Measurements from ENCODE around the gene IGF2. TPM values are rescaled to one million over a fixed set of nuclear protein-coding genes. Genes with fewer than 3 reads are reported as not detected.

IGF2 gene
- total RNA-seq, 2 experiments from 2014 or later = not detected

DNA sequence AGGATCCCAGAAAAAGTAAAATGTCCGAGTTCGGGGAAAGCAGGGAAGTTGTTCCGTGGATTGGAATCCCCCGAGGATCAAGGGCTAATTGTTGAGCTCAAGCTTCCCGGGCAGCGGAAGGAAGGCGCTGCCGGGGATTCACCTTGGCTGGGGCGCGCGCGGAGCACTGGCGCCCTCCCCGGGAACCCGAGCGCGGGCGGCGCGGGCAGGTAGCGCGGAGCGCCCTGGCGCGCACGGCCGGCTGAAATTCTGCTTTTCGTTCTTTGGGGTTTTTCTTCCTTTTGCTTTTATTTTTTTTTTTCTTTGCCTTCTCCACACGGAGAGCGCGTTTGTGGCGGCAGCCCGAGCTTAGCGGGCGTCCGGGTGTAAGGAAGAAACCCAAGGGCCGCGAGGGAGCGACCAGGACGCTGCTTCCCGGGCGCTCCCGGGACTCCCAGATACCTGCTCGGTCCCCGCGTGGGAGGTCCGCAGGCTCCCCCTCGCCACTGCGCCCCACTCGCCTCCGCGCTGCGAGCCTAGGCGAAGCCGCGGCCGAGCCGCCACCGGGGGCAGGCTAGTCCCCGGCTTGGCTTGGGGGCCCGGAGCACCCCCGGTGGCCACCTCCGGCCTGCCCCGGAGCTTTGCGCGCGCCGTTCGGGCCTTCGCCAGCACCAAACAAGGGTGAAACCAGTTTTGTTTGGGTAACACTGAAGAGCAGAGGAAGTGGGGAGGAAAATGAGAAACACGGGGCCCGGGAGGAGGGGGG is 4.8 kb upstream of the IGF2 start:
- ChIA-PET CTCF (interaction anchor here (1.2 kb wide), 1 partner anchor 450 kb away, joined by 6 read pairs; no protein-coding TSS in a partner anchor), POLR2A (no interaction called here)
- no peaks in the 10 kb centered on the region for H3K9me3 Mint-ChIP-seq
- H3K27me3 ChIP-seq (ENCODE audit: control insufficient read depth in 1 of 2, insufficient read depth in 2 of 2, low read length in 2 of 2) = peaks cover 64 to 91% of the 10 kb centered on the region in 2 experiments
- peak in 1 of 14 experiments; percentile 37 for DNase-seq
- peaks cover 71% of the 10 kb centered on the region for H3K27me3 Mint-ChIP-seq
- H3K27ac ChIP-seq (ENCODE audit: low read depth in 1 of 2, low read length in 2 of 2) = no peak overlapping the region
- peaks cover 14% of the 10 kb centered on the region for H3K4me1 Mint-ChIP-seq (ENCODE audit: low read depth)
- no peak overlapping the region for H3K4me3 Mint-ChIP-seq
- ATAC-seq (ENCODE audit: poor library complexity) = no peak
- intact Hi-C loops (cut with DNase I, micrococcal nuclease) = no loop called here
- peaks cover 15% of the 10 kb centered on the region for H3K4me1 ChIP-seq (ENCODE audit: insufficient read depth, low read length)
- H3K9me3 ChIP-seq (ENCODE audit: control insufficient read depth in 1 of 2, insufficient read depth in 1 of 2, low read length in 2 of 2) = peaks cover 0 to 25% of the 10 kb centered on the region in 2 experiments
- H3K4me3 ChIP-seq (ENCODE audit: low read length) = no peak overlapping the region
- H3K36me3 Mint-ChIP-seq (ENCODE audit: low read depth) = no peaks in the 10 kb centered on the region
- no peaks in the 10 kb centered on the region for H3K36me3 ChIP-seq (ENCODE audit: insufficient read depth, low read length)
- TF ChIP-seq, protein P1, sequence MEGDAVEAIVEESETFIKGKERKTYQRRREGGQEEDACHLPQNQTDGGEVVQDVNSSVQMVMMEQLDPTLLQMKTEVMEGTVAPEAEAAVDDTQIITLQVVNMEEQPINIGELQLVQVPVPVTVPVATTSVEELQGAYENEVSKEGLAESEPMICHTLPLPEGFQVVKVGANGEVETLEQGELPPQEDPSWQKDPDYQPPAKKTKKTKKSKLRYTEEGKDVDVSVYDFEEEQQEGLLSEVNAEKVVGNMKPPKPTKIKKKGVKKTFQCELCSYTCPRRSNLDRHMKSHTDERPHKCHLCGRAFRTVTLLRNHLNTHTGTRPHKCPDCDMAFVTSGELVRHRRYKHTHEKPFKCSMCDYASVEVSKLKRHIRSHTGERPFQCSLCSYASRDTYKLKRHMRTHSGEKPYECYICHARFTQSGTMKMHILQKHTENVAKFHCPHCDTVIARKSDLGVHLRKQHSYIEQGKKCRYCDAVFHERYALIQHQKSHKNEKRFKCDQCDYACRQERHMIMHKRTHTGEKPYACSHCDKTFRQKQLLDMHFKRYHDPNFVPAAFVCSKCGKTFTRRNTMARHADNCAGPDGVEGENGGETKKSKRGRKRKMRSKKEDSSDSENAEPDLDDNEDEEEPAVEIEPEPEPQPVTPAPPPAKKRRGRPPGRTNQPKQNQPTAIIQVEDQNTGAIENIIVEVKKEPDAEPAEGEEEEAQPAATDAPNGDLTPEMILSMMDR (IDR thresholded peaks at IDR 0.05) = no peak
- H3K27ac Mint-ChIP-seq = no peak overlapping the region

DNA sequence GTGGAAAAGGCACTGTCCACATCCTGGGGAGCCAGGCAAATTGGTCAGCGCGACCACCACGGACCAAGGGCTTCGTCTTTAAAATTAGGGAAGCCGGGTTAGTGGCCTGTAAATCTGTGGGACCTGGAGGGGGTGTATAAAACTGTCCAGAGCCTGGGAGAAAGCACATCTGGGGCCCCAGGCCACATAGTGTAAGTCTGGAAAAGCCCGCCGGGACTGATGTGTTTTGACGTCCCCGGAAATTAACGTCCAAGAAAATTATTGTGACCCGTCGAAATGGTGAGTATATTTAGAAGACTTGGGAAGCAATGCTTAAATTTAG is 4.2 kb upstream of the IGF2 start:
- H3K27ac Mint-ChIP-seq = no peak overlapping the region
- Histone ChIP-seq H3K27me3 (ENCODE audit: control insufficient read depth in 1 of 2, insufficient read depth in 2 of 2, low read length in 2 of 2) (peaks cover 58 to 86% of the 10 kb centered on the region in 2 experiments), H3K36me3 (ENCODE audit: insufficient read depth, low read length) (no peaks in the 10 kb centered on the region), H3K27ac (ENCODE audit: low read depth in 1 of 2, low read length in 2 of 2) (no peak overlapping the region), H3K9me3 (ENCODE audit: control insufficient read depth in 1 of 2, insufficient read depth in 1 of 2, low read length in 2 of 2) (peaks cover 0 to 25% of the 10 kb centered on the region in 2 experiments), H3K4me3 (ENCODE audit: low read length) (no peak overlapping the region), H3K4me1 (ENCODE audit: insufficient read depth, low read length) (peaks cover 15% of the 10 kb centered on the region)
- H3K4me1 Mint-ChIP-seq (ENCODE audit: low read depth) = peaks cover 16% of the 10 kb centered on the region
- TF ChIP-seq, protein P1 (IDR thresholded peaks at IDR 0.05) = no peak
- H3K36me3 Mint-ChIP-seq (ENCODE audit: low read depth) = no peaks in the 10 kb centered on the region
- ATAC-seq (ENCODE audit: poor library complexity) (no peak), DNase-seq (no peak)
- H3K9me3 Mint-ChIP-seq = no peaks in the 10 kb centered on the region
- ChIA-PET CTCF (no interaction called here), POLR2A (no interaction called here)
- no peak overlapping the region for H3K4me3 Mint-ChIP-seq
- intact Hi-C loops (cut with DNase I, micrococcal nuclease) = no loop called here
- peaks cover 69% of the 10 kb centered on the region for H3K27me3 Mint-ChIP-seq

DNA sequence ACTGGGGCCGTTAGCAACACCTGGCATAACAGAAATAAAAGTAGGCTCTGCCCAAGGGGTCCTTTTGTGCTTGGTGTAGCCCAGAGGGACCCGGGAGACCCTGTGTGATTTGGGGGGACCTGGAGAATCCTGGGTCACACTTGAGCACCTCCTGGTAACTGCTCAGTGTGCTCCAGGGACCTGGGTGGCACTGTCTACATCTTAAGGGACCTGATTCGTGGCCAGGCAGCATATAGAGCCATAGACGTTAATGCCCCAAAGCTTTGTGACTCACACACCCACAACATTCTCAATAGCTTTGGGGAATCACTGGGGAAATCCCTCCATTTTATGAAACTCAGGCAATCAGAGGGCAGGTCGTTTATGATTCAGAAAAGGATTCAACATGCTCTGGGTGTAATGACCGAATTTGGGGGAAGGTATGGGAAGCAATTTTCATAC is 3.6 kb upstream of the IGF2 start:
- H3K4me3 ChIP-seq (ENCODE audit: low read length) = no peak overlapping the region
- peaks cover 0 to 25% of the 10 kb centered on the region in 2 experiments for H3K9me3 ChIP-seq (ENCODE audit: control insufficient read depth in 1 of 2, insufficient read depth in 1 of 2, low read length in 2 of 2)
- peaks cover 53 to 81% of the 10 kb centered on the region in 2 experiments for H3K27me3 ChIP-seq (ENCODE audit: control insufficient read depth in 1 of 2, insufficient read depth in 2 of 2, low read length in 2 of 2)
- no peaks in the 10 kb centered on the region for H3K36me3 ChIP-seq (ENCODE audit: insufficient read depth, low read length)
- no peak overlapping the region for H3K4me3 Mint-ChIP-seq
- DNase-seq (peak in 1 of 14 experiments; percentile 35), ATAC-seq (ENCODE audit: poor library complexity) (no peak)
- ChIA-PET POLR2A (no interaction called here), CTCF (no interaction called here)
- intact Hi-C loops (cut with DNase I, micrococcal nuclease) = no loop called here
- H3K4me1 Mint-ChIP-seq (ENCODE audit: low read depth) = peaks cover 18% of the 10 kb centered on the region
- H3K4me1 ChIP-seq (ENCODE audit: insufficient read depth, low read length) = peaks cover 16% of the 10 kb centered on the region
- H3K27me3 Mint-ChIP-seq = peaks cover 66% of the 10 kb centered on the region
- H3K27ac ChIP-seq (ENCODE audit: low read depth in 1 of 2, low read length in 2 of 2) = no peak overlapping the region
- no peaks in the 10 kb centered on the region for H3K36me3 Mint-ChIP-seq (ENCODE audit: low read depth)
- TF ChIP-seq, protein P1 (IDR thresholded peaks at IDR 0.05) = no peak
- no peak overlapping the region for H3K27ac Mint-ChIP-seq
- no peaks in the 10 kb centered on the region for H3K9me3 Mint-ChIP-seq
